HEK293 (cell line): ENCODE data around the gene SLC8A2.

ENCODE experiments used
- ELK4 ChIP-seq: IDR thresholded peaks from 2 replicates; pipeline ENCODE4 v1.6.1; 2011; ENCODE audit warnings: mild to moderate bottlenecking, low read depth, low read length, borderline replicate concordance
- GLIS1 ChIP-seq: fragments of 450-650 bp; formaldehyde crosslinking; IDR thresholded peaks from 2 replicates; pipeline ENCODE4 v1.5.1; 2016; ENCODE audit warnings: missing biosample characterization, missing genetic modification characterization
- GLIS2 ChIP-seq: fragments of 450-650 bp; formaldehyde crosslinking; IDR thresholded peaks from 2 replicates; pipeline ENCODE4 v1.5.1; 2016; ENCODE audit warnings: missing biosample characterization, missing genetic modification characterization
- KLF1 ChIP-seq: fragments of 450-650 bp; formaldehyde crosslinking; IDR thresholded peaks from 2 replicates; pipeline ENCODE4 v1.5.1; 2016; ENCODE audit warnings: missing biosample characterization, missing genetic modification characterization
- MYNN ChIP-seq: fragments of 450-650 bp; formaldehyde crosslinking; IDR thresholded peaks from 2 replicates; pipeline ENCODE4 v1.5.1; 2016; ENCODE audit warnings: missing biosample characterization, missing genetic modification characterization, borderline replicate concordance
- PRDM2 ChIP-seq: fragments of 450-650 bp; formaldehyde crosslinking; IDR thresholded peaks from 2 replicates; pipeline ENCODE4 v1.5.1; 2016; ENCODE audit warnings: missing biosample characterization, missing genetic modification characterization, borderline replicate concordance
- REST ChIP-seq: fragments of 450-650 bp; formaldehyde crosslinking; IDR thresholded peaks from 2 replicates; pipeline ENCODE4 v1.5.1; 2016; ENCODE audit warnings: missing biosample characterization, missing genetic modification characterization
- ZBTB10 ChIP-seq: fragments of 450-650 bp; formaldehyde crosslinking; IDR thresholded peaks from 2 replicates; pipeline ENCODE4 v1.5.1; 2016; ENCODE audit warnings: missing biosample characterization, missing genetic modification characterization
- ZBTB21 ChIP-seq: fragments of 450-650 bp; formaldehyde crosslinking; IDR thresholded peaks from 2 replicates; pipeline ENCODE4 v1.5.1; 2017; ENCODE audit warnings: missing biosample characterization, missing genetic modification characterization
- ZBTB6 ChIP-seq: fragments of 450-650 bp; formaldehyde crosslinking; IDR thresholded peaks from 2 replicates; pipeline ENCODE4 v1.5.1; 2017; ENCODE audit warnings: missing biosample characterization, missing genetic modification characterization
- ZBTB8A ChIP-seq: fragments of 450-650 bp; formaldehyde crosslinking; IDR thresholded peaks from 2 replicates; pipeline ENCODE4 v1.5.1; 2016; ENCODE audit warnings: missing biosample characterization, missing genetic modification characterization
- ZNF211 ChIP-seq: fragments of 450-650 bp; formaldehyde crosslinking; IDR thresholded peaks from 2 replicates; pipeline ENCODE4 v1.5.1; 2016; ENCODE audit warnings: low read depth, missing biosample characterization, missing genetic modification characterization
- ZNF23 ChIP-seq: fragments of 450-650 bp; formaldehyde crosslinking; IDR thresholded peaks from 2 replicates; pipeline ENCODE4 v1.5.1; 2016; ENCODE audit warnings: missing biosample characterization, missing genetic modification characterization, borderline replicate concordance
- ZNF391 ChIP-seq: fragments of 450-650 bp; formaldehyde crosslinking; IDR thresholded peaks from 2 replicates; pipeline ENCODE4 v1.5.1; 2016; ENCODE audit warnings: low read depth, missing biosample characterization, missing genetic modification characterization, borderline replicate concordance
- ZNF398 ChIP-seq: fragments of 450-650 bp; formaldehyde crosslinking; IDR thresholded peaks from 2 replicates; pipeline ENCODE4 v1.5.1; 2017; ENCODE audit warnings: missing biosample characterization, missing genetic modification characterization
- ZNF48 ChIP-seq: fragments of 450-650 bp; formaldehyde crosslinking; IDR thresholded peaks from 2 replicates; pipeline ENCODE4 v1.5.1; 2016; ENCODE audit warnings: missing biosample characterization, missing genetic modification characterization
- ZNF600 ChIP-seq: fragments of 450-650 bp; formaldehyde crosslinking; IDR thresholded peaks from 2 replicates; pipeline ENCODE4 v1.5.1; 2016; ENCODE audit warnings: missing biosample characterization, missing genetic modification characterization
- ZNF747 ChIP-seq: fragments of 450-650 bp; formaldehyde crosslinking; IDR thresholded peaks from 2 replicates; pipeline ENCODE4 v1.5.1; 2016; ENCODE audit warnings: missing biosample characterization, missing genetic modification characterization
- ZNF837 ChIP-seq: fragments of 450-650 bp; formaldehyde crosslinking; IDR thresholded peaks from 2 replicates; pipeline ENCODE4 v1.5.1; 2016; ENCODE audit warnings: missing biosample characterization, missing genetic modification characterization

SLC8A2 gene

GRCh38 chr19:47483800-47484690 lies 12.4 kb upstream of the SLC8A2 start, which contains the start of gene KPTN (continued):
- no peak for TF ChIP-seq PRDM2 (tag by site-specific recombination)
- peak; percentile 82 for TF ChIP-seq KLF1 (tag by site-specific recombination)
- no peak for TF ChIP-seq ZNF747 (tag by site-specific recombination)
- TF ChIP-seq ZBTB10: peak; percentile 60
- peak; percentile 36; the same call in 1 of the 2 replicates for TF ChIP-seq GLIS2 (tag by site-specific recombination)
- TF ChIP-seq ZNF398 (tag by site-specific recombination): peak; percentile 38; the same call in 1 of the 2 replicates
- 0 out of 2 replicates have a peak, but pooled peaks have one; percentile 58 for TF ChIP-seq MYNN (tag by site-specific recombination)
- TF ChIP-seq ZNF600 (tag by site-specific recombination): no peak
- TF ChIP-seq ZBTB8A (tag by site-specific recombination): peak; percentile 93
- no peak for TF ChIP-seq ZNF837 (tag by site-specific recombination)
- peak; percentile 63 for TF ChIP-seq GLIS1 (tag by site-specific recombination)
- no peak for TF ChIP-seq ELK4
- peak; percentile 72 for TF ChIP-seq ZBTB21 (tag by site-specific recombination)
- peak; percentile 49; the same call in 1 of the 2 replicates for TF ChIP-seq REST (tag by site-specific recombination)
- TF ChIP-seq ZNF23 (tag by site-specific recombination): no peak
- TF ChIP-seq ZNF391 (tag by site-specific recombination): no peak; the same call in none of the 2 replicates
- no peak for TF ChIP-seq ZNF211 (tag by site-specific recombination)
- TF ChIP-seq ZNF48 (tag by site-specific recombination): no peak
- no peak for TF ChIP-seq ZBTB6 (tag by site-specific recombination)
